ENCODE data around the gene ABCG4.

- TF ChIP-seq POLR2A (IDR thresholded peaks at IDR 0.05), result no peak
- no peak for TF ChIP-seq CTCF (IDR thresholded peaks at IDR 0.05)
Observed at GRCh38 chr11:119099711-119100110, 49.1 kb upstream of the ABCG4 start.
